ENCODE measurements around the gene AMZ1.
A peak's percentile ranks its signal among the peaks of the same experiment; 100 is the strongest.

Gene AMZ1

DNA sequence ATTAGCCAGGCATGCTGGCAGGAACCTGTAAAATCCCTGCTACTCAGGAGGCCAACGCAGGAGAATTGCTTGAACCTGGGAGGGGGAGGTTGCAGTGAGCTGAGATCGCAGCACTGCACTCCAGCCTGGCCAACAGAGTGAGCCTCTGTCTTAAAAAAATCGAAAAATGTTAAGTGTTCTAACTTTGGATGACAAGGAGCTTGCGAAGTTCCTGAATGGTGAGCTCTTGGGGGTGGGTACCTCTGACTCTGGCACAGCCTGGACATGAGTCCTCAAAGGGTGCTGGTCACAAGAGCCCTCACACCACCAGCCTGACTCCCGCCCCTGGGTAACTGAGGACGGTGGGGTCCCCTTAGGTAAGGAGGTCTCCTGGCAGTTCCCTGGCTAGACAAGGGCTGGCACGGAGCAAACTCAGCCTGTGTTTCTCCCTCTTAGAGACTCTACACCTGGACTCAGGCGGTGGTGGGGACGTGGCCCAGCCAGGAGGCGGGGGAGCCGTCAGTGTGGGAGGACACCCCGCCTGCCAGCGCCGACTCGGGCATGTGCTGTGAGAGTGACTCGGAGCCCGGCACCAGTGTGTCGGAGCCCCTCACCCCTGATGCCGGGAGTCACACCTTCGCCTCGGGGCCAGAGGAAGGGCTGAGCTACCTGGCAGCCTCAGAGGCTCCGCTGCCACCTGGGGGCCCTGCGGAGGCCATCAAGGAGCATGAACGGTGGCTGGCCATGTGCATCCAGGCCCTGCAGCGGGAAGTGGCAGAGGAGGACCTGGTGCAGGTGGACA lies 24.1 kb downstream of the AMZ1 start:
- no peak for TF ChIP-seq CTCF (IDR thresholded peaks at IDR 0.05; ENCODE audit: extremely low read depth, missing control alignments)
- no peak for DNase-seq (ENCODE audit: low spot score)

GRCh38 chr7:2713370-2713769 lies 25.4 kb downstream of the AMZ1 start:
- no peak for DNase-seq (ENCODE audit: low spot score)
- TF ChIP-seq CTCF (IDR thresholded peaks at IDR 0.05; ENCODE audit: extremely low read depth, missing control alignments) = no peak

GRCh38 chr7:2713978-2714377 lies 26.0 kb downstream of the AMZ1 start:
- TF ChIP-seq CTCF (IDR thresholded peaks at IDR 0.05; ENCODE audit: extremely low read depth, missing control alignments) = no peak
- DNase-seq (ENCODE audit: low spot score) = no peak

GRCh38 chr7:2714636-2715035 lies 26.6 kb downstream of the AMZ1 start:
- no peak for TF ChIP-seq CTCF (IDR thresholded peaks at IDR 0.05; ENCODE audit: extremely low read depth, missing control alignments)
- no peak for DNase-seq (ENCODE audit: low spot score)

DNA sequence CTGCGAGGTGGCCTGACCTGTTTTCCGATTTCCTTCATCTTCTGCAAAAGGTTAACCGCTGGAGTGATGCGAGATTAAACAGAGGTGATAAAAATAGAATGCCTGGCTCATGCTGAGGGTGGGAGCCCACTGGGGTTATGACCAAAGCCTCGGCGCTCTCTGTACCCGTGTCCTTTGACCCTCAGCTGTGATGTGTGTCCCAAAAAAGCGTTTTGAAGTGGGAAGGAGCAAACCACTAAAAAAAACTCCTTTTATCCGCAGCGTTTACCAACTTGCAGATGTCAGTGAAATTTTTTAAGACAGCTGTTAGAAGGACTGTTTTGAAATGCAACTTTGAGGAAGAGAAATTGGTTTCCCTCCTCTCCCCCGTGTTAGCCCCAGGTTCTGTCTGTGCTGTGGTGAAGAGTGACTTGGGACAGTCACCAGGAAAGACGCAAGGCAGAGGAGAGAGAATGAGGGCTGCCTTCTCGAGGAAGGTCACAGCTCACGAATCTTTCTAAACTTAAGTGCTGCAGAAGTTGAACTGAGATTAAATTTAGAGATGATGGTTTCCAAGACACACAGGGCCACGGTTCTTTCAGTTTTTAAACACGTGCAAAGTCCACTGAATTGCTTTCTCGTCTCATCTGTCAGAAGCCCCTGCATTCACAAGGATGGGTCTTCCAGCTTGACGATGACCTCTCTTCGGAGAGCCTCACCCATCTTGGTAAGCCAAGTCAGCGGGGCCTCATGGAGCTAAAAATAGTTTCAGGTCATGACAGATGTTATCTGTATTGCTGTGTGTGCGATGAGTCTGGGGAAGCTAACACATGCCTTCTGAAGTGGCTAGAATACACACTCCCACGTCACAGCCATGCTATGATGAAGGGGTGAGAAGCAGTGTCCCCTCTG lies 27.6 kb downstream of the AMZ1 start:
- peak; percentile 67 for DNase-seq (ENCODE audit: low spot score)
- TF ChIP-seq CTCF (IDR thresholded peaks at IDR 0.05; ENCODE audit: extremely low read depth, missing control alignments) = no peak

DNA sequence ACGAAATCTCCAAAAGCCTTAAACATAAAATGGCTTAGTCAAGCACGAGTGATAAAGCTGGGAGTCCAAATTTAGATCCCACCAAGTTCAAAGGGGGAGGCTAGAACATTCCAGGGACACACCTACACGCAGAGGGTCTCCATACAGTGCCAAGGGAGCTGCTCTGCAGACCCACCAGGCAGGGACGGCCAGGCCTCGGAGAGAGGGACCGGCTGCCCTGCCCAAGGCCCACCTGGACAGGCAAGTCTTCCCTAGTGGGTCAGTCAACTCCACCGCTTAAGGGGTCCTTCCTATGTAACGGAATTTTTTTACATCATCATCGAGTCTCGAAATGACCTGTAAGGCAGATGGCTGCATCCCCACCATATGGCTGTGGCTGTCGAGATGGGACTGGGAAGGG lies 28.5 kb downstream of the AMZ1 start:
- TF ChIP-seq CTCF (IDR thresholded peaks at IDR 0.05; ENCODE audit: extremely low read depth, missing control alignments) = no peak
- DNase-seq (ENCODE audit: low spot score) = no peak

DNA sequence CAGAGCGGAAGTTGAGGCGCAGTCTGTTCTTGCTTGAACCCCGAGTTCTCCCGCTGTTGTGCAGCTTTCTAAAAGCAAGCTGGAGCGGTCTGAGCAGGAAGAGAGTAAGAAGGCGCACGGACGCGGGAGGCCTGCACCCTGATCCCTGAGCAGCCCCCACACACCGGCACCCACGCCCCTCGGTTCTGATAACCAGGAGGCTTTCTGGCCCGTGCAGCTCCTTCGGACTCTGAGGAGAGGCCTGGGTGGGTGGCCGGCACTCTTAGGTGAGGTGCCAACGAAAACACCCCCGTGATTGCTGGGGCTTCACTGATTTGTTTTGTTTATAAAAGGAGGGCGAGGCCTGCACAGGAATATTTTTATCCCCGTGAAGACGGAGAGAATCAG lies 28.9 kb downstream of the AMZ1 start:
- no peak for TF ChIP-seq CTCF (IDR thresholded peaks at IDR 0.05; ENCODE audit: extremely low read depth, missing control alignments)
- DNase-seq (ENCODE audit: low spot score) = no peak
